Glutamatergic neuron (in vitro differentiated cells): Measurements from ENCODE around the gene CDNF. TPM values are rescaled to one million over a fixed set of nuclear protein-coding genes. Genes with fewer than 3 reads are reported as not detected.

Source experiments
- DNase-seq: peaks from one replicate; pipeline ENCODE4 v3.0.0; 2022
- H3K27ac Mint-ChIP-seq: one replicate; pipeline ENCODE4 v1.8.0; 2020; ENCODE audit warnings: mild to moderate bottlenecking, mixed read lengths, inconsistent platforms; ENCODE audit not compliant: unreplicated experiment
- H3K27me3 Mint-ChIP-seq: one replicate; pipeline ENCODE4 v1.8.0; 2020; ENCODE audit warnings: mild to moderate bottlenecking, moderate library complexity, mixed read lengths, inconsistent platforms; ENCODE audit not compliant: unreplicated experiment
- H3K36me3 Mint-ChIP-seq: one replicate; pipeline ENCODE4 v1.8.0; 2020; ENCODE audit warnings: mild to moderate bottlenecking, mixed read lengths, inconsistent platforms; ENCODE audit not compliant: unreplicated experiment
- H3K4me1 Mint-ChIP-seq: one replicate; pipeline ENCODE4 v1.8.0; 2020; ENCODE audit warnings: mild to moderate bottlenecking, low read depth, mixed read lengths, inconsistent platforms; ENCODE audit not compliant: unreplicated experiment
- H3K4me3 Mint-ChIP-seq: one replicate; pipeline ENCODE4 v1.8.0; 2020; ENCODE audit warnings: mild to moderate bottlenecking, mixed read lengths, inconsistent platforms; ENCODE audit not compliant: unreplicated experiment
- H3K9me3 Mint-ChIP-seq: one replicate; pipeline ENCODE4 v1.8.0; 2020; ENCODE audit warnings: mild to moderate bottlenecking, moderate library complexity, mixed read lengths, inconsistent platforms; ENCODE audit not compliant: unreplicated experiment
- CTCF ChIP-seq: fragments of 200-600 bp; sonication (generic); IDR thresholded peaks from one replicate; pipeline ENCODE4 v1.5.0; 2021; ENCODE audit not compliant: partially characterized antibody, unreplicated experiment
- total RNA-seq: library from RNA; stranded (reverse); fragmentation: NEBNext Ultra II Directional; extraction: Animal tissue kit (Norgen Biotek cat#: 25700); gene quantifications from one replicate; pipeline ENCODE4 v1.2.1, GENCODE V29; 2021; ENCODE audit not compliant: unreplicated experiment

The CDNF gene
- total RNA-seq, 1 donor from 2014 or later: 2.2 TPM

- H3K4me3 Mint-ChIP-seq: no peak overlapping the region
- TF ChIP-seq CTCF: no peak
- H3K9me3 Mint-ChIP-seq: no peaks in the 10 kb centered on the region
- peaks cover 2% of the 10 kb centered on the region for H3K27me3 Mint-ChIP-seq
- H3K4me1 Mint-ChIP-seq: no peaks in the 10 kb centered on the region
- H3K27ac Mint-ChIP-seq: no peak overlapping the region
- DNase-seq: no peak
- no peaks in the 10 kb centered on the region for H3K36me3 Mint-ChIP-seq
Observed at GRCh38 chr10:14810969-14811953, 26.6 kb downstream of the CDNF start.

- H3K27ac Mint-ChIP-seq: no peak overlapping the region
- TF ChIP-seq CTCF: no peak
- DNase-seq: no peak
- H3K36me3 Mint-ChIP-seq: no peaks in the 10 kb centered on the region
- no peaks in the 10 kb centered on the region for H3K27me3 Mint-ChIP-seq
- no peak overlapping the region for H3K4me3 Mint-ChIP-seq
- H3K9me3 Mint-ChIP-seq: no peaks in the 10 kb centered on the region
- no peaks in the 10 kb centered on the region for H3K4me1 Mint-ChIP-seq
Observed at GRCh38 chr10:14806318-14806717, 31.5 kb downstream of the CDNF start.

DNA sequence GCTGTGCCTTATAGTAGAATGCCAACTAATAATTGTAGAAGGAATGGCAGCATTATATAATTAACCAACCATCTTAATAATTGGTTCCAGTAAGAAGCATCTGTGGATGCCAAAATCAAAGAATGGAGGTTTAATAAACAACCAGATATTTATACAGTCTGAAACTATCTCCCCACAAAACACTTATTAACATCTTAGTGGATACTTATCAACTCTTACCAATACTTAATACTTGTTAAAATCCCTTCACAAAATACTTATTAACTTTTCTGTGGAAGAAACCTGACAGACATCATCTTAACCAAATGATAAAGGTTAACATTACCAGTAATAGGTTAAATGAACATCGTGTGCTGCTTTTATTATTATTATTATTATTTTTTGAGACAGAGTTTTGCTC, 34.0 kb downstream of the CDNF start:
- no peaks in the 10 kb centered on the region for H3K9me3 Mint-ChIP-seq
- DNase-seq: no peak
- no peak overlapping the region for H3K4me3 Mint-ChIP-seq
- H3K4me1 Mint-ChIP-seq: no peaks in the 10 kb centered on the region
- no peaks in the 10 kb centered on the region for H3K36me3 Mint-ChIP-seq
- TF ChIP-seq CTCF: no peak
- H3K27ac Mint-ChIP-seq: no peak overlapping the region
- peaks cover 3% of the 10 kb centered on the region for H3K27me3 Mint-ChIP-seq

GRCh38 chr10:14801723-14802122, 36.1 kb downstream of the CDNF start:
- no peak overlapping the region for H3K4me3 Mint-ChIP-seq
- no peak overlapping the region for H3K27ac Mint-ChIP-seq
- H3K9me3 Mint-ChIP-seq: no peaks in the 10 kb centered on the region
- no peaks in the 10 kb centered on the region for H3K4me1 Mint-ChIP-seq
- peaks cover 3% of the 10 kb centered on the region for H3K27me3 Mint-ChIP-seq
- no peaks in the 10 kb centered on the region for H3K36me3 Mint-ChIP-seq
- TF ChIP-seq CTCF: no peak
- peak; percentile 20 for DNase-seq

GRCh38 chr10:14800397-14800796, 37.4 kb downstream of the CDNF start:
- DNase-seq: no peak
- Mint-ChIP-seq H3K9me3 (no peaks in the 10 kb centered on the region), H3K27me3 (peaks cover 3% of the 10 kb centered on the region), H3K27ac (no peak overlapping the region), H3K4me1 (no peaks in the 10 kb centered on the region), H3K4me3 (no peak overlapping the region), H3K36me3 (no peaks in the 10 kb centered on the region)
- TF ChIP-seq CTCF: no peak
